SK-N-MC (cell line): ENCODE measurements around the gene RTTN.

Experiments
- EZH2 ChIP-seq: fragments of 200-600 bp; sonication (generic); IDR thresholded peaks from one replicate; pipeline ENCODE4 v1.6.1; 2017; ENCODE audit warnings: antibody characterized with exemption
- POLR2AphosphoS5 ChIP-seq: IDR thresholded peaks from 2 replicates; pipeline ENCODE4 v1.6.1; 2012; ENCODE audit warnings: mild to moderate bottlenecking, low read depth, low read length, borderline replicate concordance

GRCh38 chr18:70154591-70155194 lies 50.8 kb downstream of the RTTN start:
- no peak for TF ChIP-seq EZH2
- TF ChIP-seq POLR2AphosphoS5 = no peak
